ENCODE measurements around the gene HIPK2.

HIPK2 gene

DNA sequence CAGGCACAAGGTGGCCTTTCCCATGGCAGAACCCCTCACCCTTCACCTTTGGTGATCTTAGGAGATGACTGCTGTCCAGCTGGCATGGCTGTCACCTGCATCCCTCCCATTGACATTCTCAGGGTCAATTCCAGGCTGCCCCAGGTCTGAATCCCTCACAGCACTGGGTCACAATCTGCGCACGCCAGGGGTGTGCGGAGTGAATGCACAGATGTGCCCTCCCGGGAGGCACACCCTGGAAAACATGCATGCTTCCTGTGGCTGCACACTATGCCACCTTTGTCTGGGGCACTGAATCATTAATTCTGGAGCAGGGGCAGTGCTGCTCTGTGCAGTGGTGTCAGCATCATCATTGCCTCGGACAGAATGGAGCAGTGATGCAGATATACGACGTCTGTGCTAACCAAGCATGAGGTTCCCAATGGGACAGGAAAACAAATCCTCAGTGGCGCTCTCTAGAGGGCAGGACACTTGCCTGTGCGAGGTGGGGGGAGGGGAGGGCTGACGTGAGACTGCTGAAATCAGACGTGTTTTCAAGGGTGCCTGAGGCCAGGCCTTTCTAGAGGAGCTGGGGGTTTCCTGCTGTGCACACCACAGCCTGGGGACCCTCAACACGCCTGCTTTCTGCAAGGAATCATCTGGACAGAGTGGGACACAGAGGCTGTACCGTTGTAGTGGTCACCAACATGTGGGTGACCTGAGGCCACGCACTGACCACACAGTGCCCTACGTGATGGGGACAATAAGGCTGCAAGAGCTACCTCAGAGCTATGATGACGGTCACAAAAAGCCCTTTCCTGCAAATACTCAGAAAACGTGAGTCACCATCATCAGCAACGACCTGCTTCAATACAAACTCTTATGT lies 77.9 kb downstream of the HIPK2 start:
- DNase-seq: no peak
- Histone ChIP-seq H3K4me3 (ENCODE audit: low read depth, low read length) (no peak overlapping the region), H3K36me3 (replicated peaks) (peaks cover 6% of the 10 kb centered on the region), H3K27ac (peak overlapping the region; percentile 25), H3K27me3 (replicated peaks) (no peaks in the 10 kb centered on the region)
- in situ Hi-C loops (cut with HindIII; ENCODE audit: low pct_ligation_motif_present, low sequenced_read_pairs): no loop called here
- peak; percentile 42 for TF ChIP-seq CTCF (IDR thresholded peaks at IDR 0.05; ENCODE audit: low read depth, low read length, missing control alignments)

GRCh38 chr7:139698844-139699243 lies 79.0 kb downstream of the HIPK2 start:
- no peak for TF ChIP-seq CTCF (IDR thresholded peaks at IDR 0.05; ENCODE audit: low read depth, low read length, missing control alignments)
- no peak for DNase-seq
- Histone ChIP-seq H3K27ac (no peak overlapping the region), H3K4me3 (ENCODE audit: low read depth, low read length) (no peak overlapping the region), H3K36me3 (replicated peaks) (peaks cover 5% of the 10 kb centered on the region), H3K27me3 (replicated peaks) (no peaks in the 10 kb centered on the region)
- in situ Hi-C loops (cut with HindIII; ENCODE audit: low pct_ligation_motif_present, low sequenced_read_pairs): no loop called here

- in situ Hi-C loops (cut with HindIII; ENCODE audit: low pct_ligation_motif_present, low sequenced_read_pairs): no loop called here
- no peaks in the 10 kb centered on the region for H3K27me3 ChIP-seq (replicated peaks)
- peaks cover 7% of the 10 kb centered on the region for H3K36me3 ChIP-seq (replicated peaks)
- DNase-seq: no peak
- H3K4me3 ChIP-seq (ENCODE audit: low read depth, low read length): no peak overlapping the region
- TF ChIP-seq CTCF (IDR thresholded peaks at IDR 0.05; ENCODE audit: low read depth, low read length, missing control alignments): no peak
- H3K27ac ChIP-seq: no peak overlapping the region
Measured at GRCh38 chr7:139698278-139698677, 79.5 kb downstream of the HIPK2 start.

- TF ChIP-seq CTCF (IDR thresholded peaks at IDR 0.05; ENCODE audit: low read depth, low read length, missing control alignments): no peak
Measured at GRCh38 chr7:139697056-139697455, 80.7 kb downstream of the HIPK2 start.

GRCh38 chr7:139696552-139696951 lies 81.2 kb downstream of the HIPK2 start:
- in situ Hi-C loops (cut with HindIII; ENCODE audit: low pct_ligation_motif_present, low sequenced_read_pairs): no loop called here
- no peak for DNase-seq
- Histone ChIP-seq H3K27me3 (replicated peaks) (no peaks in the 10 kb centered on the region), H3K36me3 (replicated peaks) (peaks cover 7% of the 10 kb centered on the region), H3K27ac (no peak overlapping the region), H3K4me3 (ENCODE audit: low read depth, low read length) (no peak overlapping the region)
- no peak for TF ChIP-seq CTCF (IDR thresholded peaks at IDR 0.05; ENCODE audit: low read depth, low read length, missing control alignments)

More at GRCh38 chr7:139697056-139697455, 80.7 kb downstream of the HIPK2 start:
- no peak overlapping the region for H3K4me3 ChIP-seq (ENCODE audit: low read depth, low read length)
- DNase-seq: no peak
- H3K27me3 ChIP-seq (replicated peaks): no peaks in the 10 kb centered on the region
- in situ Hi-C loops (cut with HindIII; ENCODE audit: low pct_ligation_motif_present, low sequenced_read_pairs): no loop called here
- H3K36me3 ChIP-seq (replicated peaks): peaks cover 7% of the 10 kb centered on the region
- no peak overlapping the region for H3K27ac ChIP-seq
